SK-N-SH treated with all-trans-retinoic acid at 6 μM for 48 hours (cell line): ENCODE data around the gene AKR1B1.

Experiments used
- ATAC-seq: fragments of 200-7000 bp; cut with Tn5 transposase; 3 replicates; pipeline ENCODE4 v1.9.1; 2020; ENCODE audit warnings: mild to moderate bottlenecking, moderate library complexity
- ARNTL ChIP-seq: fragments of 450-650 bp; formaldehyde crosslinking; IDR thresholded peaks from 2 replicates; pipeline ENCODE4 v1.5.0; 2020; ENCODE audit warnings: low read depth, mild to moderate bottlenecking, moderate library complexity, borderline replicate concordance
- BACH2 ChIP-seq: fragments of 250-450 bp; sonication (Bioruptor Pico); IDR thresholded peaks from 2 replicates; pipeline ENCODE4 v1.9.0; 2021; ENCODE audit warnings: mild to moderate bottlenecking, borderline replicate concordance
- CREB5 ChIP-seq: fragments of 250-450 bp; sonication (Bioruptor Pico); IDR thresholded peaks from 2 replicates; pipeline ENCODE4 v1.5.1; 2020; ENCODE audit warnings: low read depth, mild to moderate bottlenecking, moderate library complexity
- CSDC2 ChIP-seq: fragments of 250-450 bp; sonication (Bioruptor Pico); IDR thresholded peaks from 2 replicates; pipeline ENCODE4 v1.5.0; 2020; ENCODE audit warnings: mild to moderate bottlenecking, moderate library complexity
- ESRRG ChIP-seq: fragments of 250-450 bp; sonication (Bioruptor Pico); IDR thresholded peaks from 2 replicates; pipeline ENCODE4 v1.6.1; 2021; ENCODE audit warnings: mild to moderate bottlenecking
- GLIS3 ChIP-seq: fragments of 250-450 bp; sonication (Bioruptor Pico); IDR thresholded peaks from 2 replicates; pipeline ENCODE4 v1.5.0; 2020; ENCODE audit warnings: mild to moderate bottlenecking, moderate library complexity
- ISL1 ChIP-seq: fragments of 250-450 bp; sonication (Bioruptor Pico); IDR thresholded peaks from 2 replicates; pipeline ENCODE4 v2.1.2; 2022; ENCODE audit warnings: mild to moderate bottlenecking, moderate library complexity
- OSR1 ChIP-seq: fragments of 250-450 bp; sonication (Bioruptor Pico); IDR thresholded peaks from 2 replicates; pipeline ENCODE4 v1.8.0; 2022; ENCODE audit warnings: moderate library complexity, mild to moderate bottlenecking, inconsistent platforms
- PPARA ChIP-seq: fragments of 250-450 bp; sonication (Bioruptor Pico); IDR thresholded peaks from 2 replicates; pipeline ENCODE4 v1.5.0; 2020; ENCODE audit warnings: mild to moderate bottlenecking, borderline replicate concordance
- RARB ChIP-seq: fragments of 250-450 bp; sonication (Bioruptor Pico); IDR thresholded peaks from 2 replicates; pipeline ENCODE4 v1.8.0; 2021; ENCODE audit warnings: mild to moderate bottlenecking, moderate library complexity
- SNAI2 ChIP-seq: fragments of 250-450 bp; sonication (Bioruptor Pico); IDR thresholded peaks from 2 replicates; pipeline ENCODE4 v1.5.0; 2020; ENCODE audit warnings: mild to moderate bottlenecking, moderate library complexity
- TCF4 ChIP-seq: fragments of 250-450 bp; sonication (Bioruptor Pico); IDR thresholded peaks from 2 replicates; pipeline ENCODE4 v1.8.0; 2021; ENCODE audit warnings: mild to moderate bottlenecking, moderate library complexity, borderline replicate concordance
- TOX ChIP-seq: fragments of 250-450 bp; sonication (Bioruptor Pico); IDR thresholded peaks from 2 replicates; pipeline ENCODE4 v1.8.0; 2021; ENCODE audit warnings: mild to moderate bottlenecking, moderate library complexity, borderline replicate concordance
- TSHZ2 ChIP-seq: fragments of 250-450 bp; sonication (Bioruptor Pico); IDR thresholded peaks from 2 replicates; pipeline ENCODE4 v1.5.0; 2020; ENCODE audit warnings: mild to moderate bottlenecking, moderate library complexity
- ZC3H10 ChIP-seq: fragments of 250-450 bp; sonication (Bioruptor Pico); IDR thresholded peaks from 2 replicates; pipeline ENCODE4 v1.5.1; 2021; ENCODE audit warnings: mild to moderate bottlenecking, moderate library complexity
- ZFP3 ChIP-seq: fragments of 250-450 bp; sonication (Bioruptor Pico); IDR thresholded peaks from 2 replicates; pipeline ENCODE4 v1.5.0; 2020; ENCODE audit warnings: mild to moderate bottlenecking, moderate library complexity
- ZFP30 ChIP-seq: fragments of 450-650 bp; formaldehyde crosslinking; IDR thresholded peaks from 2 replicates; pipeline ENCODE4 v1.5.0; 2022; ENCODE audit warnings: mild to moderate bottlenecking, moderate library complexity
- ZNF565 ChIP-seq: fragments of 450-650 bp; formaldehyde crosslinking; conservative IDR thresholded peaks from 2 replicates; pipeline ENCODE4 v1.5.0; 2020; ENCODE audit warnings: low read depth, mild to moderate bottlenecking, moderate library complexity
- ZNF70 ChIP-seq: fragments of 450-650 bp; formaldehyde crosslinking; IDR thresholded peaks from 2 replicates; pipeline ENCODE4 v1.5.0; 2020; ENCODE audit warnings: mild to moderate bottlenecking, moderate library complexity
- ZNF8 ChIP-seq: fragments of 450-650 bp; formaldehyde crosslinking; IDR thresholded peaks from 2 replicates; pipeline ENCODE4 v1.5.0; 2020; ENCODE audit warnings: mild to moderate bottlenecking, moderate library complexity
- TF ChIP-seq, protein P1 (sequence below): fragments of 250-450 bp; sonication (Bioruptor Pico); IDR thresholded peaks from 2 replicates; pipeline ENCODE4 v1.5.1; 2021; ENCODE audit warnings: mild to moderate bottlenecking, moderate library complexity
- TF ChIP-seq, protein P2 (sequence below): fragments of 250-450 bp; sonication (Bioruptor Pico); IDR thresholded peaks from 2 replicates; pipeline ENCODE4 v1.8.0; 2020; ENCODE audit warnings: mild to moderate bottlenecking, moderate library complexity, borderline replicate concordance

AKR1B1 gene

DNA sequence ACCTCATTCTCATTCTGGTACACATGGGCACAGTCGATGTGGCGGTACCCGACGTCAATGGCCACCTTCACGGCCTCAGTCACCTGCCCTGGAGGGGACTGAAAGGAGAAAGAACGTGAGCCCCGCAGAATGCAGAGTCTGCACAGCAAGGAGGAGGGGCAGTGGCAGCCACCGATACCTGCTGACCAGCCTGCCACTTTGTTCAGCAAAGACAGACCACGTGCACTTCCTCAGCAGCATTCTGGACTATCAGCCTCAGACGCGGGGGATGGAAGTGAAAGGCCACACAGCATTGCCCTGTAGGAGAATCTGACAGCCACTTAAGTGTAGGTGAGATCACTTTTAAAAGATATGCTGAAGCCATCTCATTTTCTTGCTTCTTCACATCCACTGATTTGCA, 7.2 kb downstream of the AKR1B1 start (continued):
- TF ChIP-seq, protein P1, sequence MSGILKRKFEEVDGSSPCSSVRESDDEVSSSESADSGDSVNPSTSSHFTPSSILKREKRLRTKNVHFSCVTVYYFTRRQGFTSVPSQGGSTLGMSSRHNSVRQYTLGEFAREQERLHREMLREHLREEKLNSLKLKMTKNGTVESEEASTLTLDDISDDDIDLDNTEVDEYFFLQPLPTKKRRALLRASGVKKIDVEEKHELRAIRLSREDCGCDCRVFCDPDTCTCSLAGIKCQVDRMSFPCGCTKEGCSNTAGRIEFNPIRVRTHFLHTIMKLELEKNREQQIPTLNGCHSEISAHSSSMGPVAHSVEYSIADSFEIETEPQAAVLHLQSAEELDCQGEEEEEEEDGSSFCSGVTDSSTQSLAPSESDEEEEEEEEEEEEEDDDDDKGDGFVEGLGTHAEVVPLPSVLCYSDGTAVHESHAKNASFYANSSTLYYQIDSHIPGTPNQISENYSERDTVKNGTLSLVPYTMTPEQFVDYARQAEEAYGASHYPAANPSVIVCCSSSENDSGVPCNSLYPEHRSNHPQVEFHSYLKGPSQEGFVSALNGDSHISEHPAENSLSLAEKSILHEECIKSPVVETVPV: no peak
- no peak for TF ChIP-seq PPARA (CRISPR knock-in tag)
- no peak for TF ChIP-seq ESRRG
- no peak for TF ChIP-seq ZNF565 (CRISPR knock-in tag)
- no peak for TF ChIP-seq ARNTL (CRISPR knock-in tag)
- TF ChIP-seq GLIS3 (CRISPR knock-in tag): no peak
- TF ChIP-seq TCF4 (CRISPR knock-in tag): no peak

- no peak for ATAC-seq
- no peak for TF ChIP-seq GLIS3 (CRISPR knock-in tag)
Measured at GRCh38 chr7:134450294-134451000, 8.5 kb downstream of the AKR1B1 start.

GRCh38 chr7:134449680-134450079, 9.2 kb downstream of the AKR1B1 start:
- ATAC-seq: no peak
- TF ChIP-seq TSHZ2 (CRISPR knock-in tag): no peak
- TF ChIP-seq, protein P2, sequence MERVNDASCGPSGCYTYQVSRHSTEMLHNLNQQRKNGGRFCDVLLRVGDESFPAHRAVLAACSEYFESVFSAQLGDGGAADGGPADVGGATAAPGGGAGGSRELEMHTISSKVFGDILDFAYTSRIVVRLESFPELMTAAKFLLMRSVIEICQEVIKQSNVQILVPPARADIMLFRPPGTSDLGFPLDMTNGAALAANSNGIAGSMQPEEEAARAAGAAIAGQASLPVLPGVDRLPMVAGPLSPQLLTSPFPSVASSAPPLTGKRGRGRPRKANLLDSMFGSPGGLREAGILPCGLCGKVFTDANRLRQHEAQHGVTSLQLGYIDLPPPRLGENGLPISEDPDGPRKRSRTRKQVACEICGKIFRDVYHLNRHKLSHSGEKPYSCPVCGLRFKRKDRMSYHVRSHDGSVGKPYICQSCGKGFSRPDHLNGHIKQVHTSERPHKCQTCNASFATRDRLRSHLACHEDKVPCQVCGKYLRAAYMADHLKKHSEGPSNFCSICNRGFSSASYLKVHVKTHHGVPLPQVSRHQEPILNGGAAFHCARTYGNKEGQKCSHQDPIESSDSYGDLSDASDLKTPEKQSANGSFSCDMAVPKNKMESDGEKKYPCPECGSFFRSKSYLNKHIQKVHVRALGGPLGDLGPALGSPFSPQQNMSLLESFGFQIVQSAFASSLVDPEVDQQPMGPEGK (CRISPR knock-in tag): no peak
- no peak for TF ChIP-seq ISL1 (CRISPR knock-in tag)
- TF ChIP-seq ZFP3 (CRISPR knock-in tag): no peak
- no peak for TF ChIP-seq GLIS3 (CRISPR knock-in tag)
- no peak for TF ChIP-seq OSR1 (CRISPR knock-in tag)
- TF ChIP-seq, protein P1: no peak
- TF ChIP-seq SNAI2: no peak
- TF ChIP-seq BACH2 (CRISPR knock-in tag): no peak
- no peak for TF ChIP-seq ZNF70 (CRISPR knock-in tag)
- TF ChIP-seq ZFP30 (CRISPR knock-in tag): no peak
- TF ChIP-seq ARNTL (CRISPR knock-in tag): no peak
- no peak for TF ChIP-seq PPARA (CRISPR knock-in tag)
- no peak for TF ChIP-seq CSDC2
- no peak for TF ChIP-seq TCF4 (CRISPR knock-in tag)
- no peak for TF ChIP-seq CREB5 (CRISPR knock-in tag)
- TF ChIP-seq TOX (CRISPR knock-in tag): no peak
- TF ChIP-seq RARB (CRISPR knock-in tag): no peak
- TF ChIP-seq ZNF8 (CRISPR knock-in tag): no peak
- no peak for TF ChIP-seq ZC3H10
